Gastrocnemius medialis (tissue), 4 donors: ENCODE data around the gene PDCD7.

Experiments used
- POLR2A ChIP-seq, 2 donors: fragments of 450-650 bp; IDR thresholded peaks; one replicate each; pipeline ENCODE4 v1.6.1; 2017; ENCODE audit warnings: antibody characterized with exemption in 2 of 2, mild to moderate bottlenecking in 2 of 2, moderate library complexity in 2 of 2
- TF ChIP-seq, protein P1 (sequence below), 5 experiments: fragments of 450-650 bp in 3 of 5; fragments of 200-600 bp in 2 of 5; sonication (generic) in 2 of 5; IDR thresholded peaks in 4 of 5; conservative IDR thresholded peaks in 1 of 5; 1 replicate in 4 of 5; 2 replicates in 1 of 5; pipeline ENCODE4 v1.5.1; 2016 to 2019; ENCODE audit warnings: antibody characterized with exemption in 5 of 5, mild to moderate bottlenecking in 3 of 5, moderate library complexity in 3 of 5

DNA sequence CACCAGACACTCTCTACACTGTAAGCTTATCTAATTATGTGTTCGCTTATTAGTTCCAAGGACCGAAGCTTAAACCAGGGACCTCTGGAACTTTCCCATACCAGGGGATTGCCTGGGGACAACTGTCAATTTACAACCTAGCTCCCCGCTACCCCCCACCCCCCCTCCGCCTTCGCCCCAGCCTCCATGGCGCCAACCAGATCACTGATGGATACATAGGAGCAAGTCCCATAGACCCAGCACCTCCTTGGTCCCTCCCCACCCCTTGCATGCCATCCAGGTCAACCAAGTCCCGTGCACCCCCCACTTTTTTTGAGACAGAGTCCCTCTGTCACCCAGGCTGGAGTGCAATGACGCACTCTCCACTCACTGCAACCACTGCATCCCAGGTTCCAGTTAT lies 930 bp upstream of the PDCD7 start:
- TF ChIP-seq, protein P1, sequence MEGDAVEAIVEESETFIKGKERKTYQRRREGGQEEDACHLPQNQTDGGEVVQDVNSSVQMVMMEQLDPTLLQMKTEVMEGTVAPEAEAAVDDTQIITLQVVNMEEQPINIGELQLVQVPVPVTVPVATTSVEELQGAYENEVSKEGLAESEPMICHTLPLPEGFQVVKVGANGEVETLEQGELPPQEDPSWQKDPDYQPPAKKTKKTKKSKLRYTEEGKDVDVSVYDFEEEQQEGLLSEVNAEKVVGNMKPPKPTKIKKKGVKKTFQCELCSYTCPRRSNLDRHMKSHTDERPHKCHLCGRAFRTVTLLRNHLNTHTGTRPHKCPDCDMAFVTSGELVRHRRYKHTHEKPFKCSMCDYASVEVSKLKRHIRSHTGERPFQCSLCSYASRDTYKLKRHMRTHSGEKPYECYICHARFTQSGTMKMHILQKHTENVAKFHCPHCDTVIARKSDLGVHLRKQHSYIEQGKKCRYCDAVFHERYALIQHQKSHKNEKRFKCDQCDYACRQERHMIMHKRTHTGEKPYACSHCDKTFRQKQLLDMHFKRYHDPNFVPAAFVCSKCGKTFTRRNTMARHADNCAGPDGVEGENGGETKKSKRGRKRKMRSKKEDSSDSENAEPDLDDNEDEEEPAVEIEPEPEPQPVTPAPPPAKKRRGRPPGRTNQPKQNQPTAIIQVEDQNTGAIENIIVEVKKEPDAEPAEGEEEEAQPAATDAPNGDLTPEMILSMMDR (IDR thresholded peaks at IDR 0.05 in 4 of 5, conservative IDR thresholded peaks at IDR 0.05 in 1 of 5): no peak
- TF ChIP-seq POLR2A (IDR thresholded peaks at IDR 0.05): no peak
